Endothelial cell of umbilical vein (primary cell): ENCODE data around the gene CCDC179. TPM values are rescaled to one million over a fixed set of nuclear protein-coding genes. Genes with fewer than 3 reads are reported as not detected.

Source experiments
- BruUV-seq: library from RNA; stranded (reverse); fragments of 400-500 nt; replicated peaks from 2 replicates; lab custom pipeline; 2021; lab: Mats Ljungman, UMichigan
- CTCF ChIA-PET: fragments of 300-600, 350-600 bp; sonication (Branson Sonifier 250); formaldehyde crosslinking; loops from one replicate; lab custom pipeline; 2021; ENCODE audit warnings: antibody characterized with exemption, inconsistent platforms; lab: Charles Lee
- POLR2A ChIA-PET: fragments of 300-600, 350-600 bp; sonication (Branson Sonifier 250); formaldehyde crosslinking; loops from one replicate; lab custom pipeline; 2021; ENCODE audit warnings: antibody characterized with exemption, inconsistent platforms; lab: Charles Lee
- DNase-seq: peaks from one replicate; pipeline ENCODE4 v3.0.0-alpha.2; 2011; ENCODE audit warnings: low read depth, low spot score
- FAIRE-seq: peaks from 2 replicates; lab custom pipeline; 2011; peaks lifted over from hg19 to GRCh38; lab: Jason Lieb, UNC
- H2AFZ ChIP-seq: 2 replicates; pipeline ENCODE4 v1.6.0; 2012; ENCODE audit warnings: low read depth, low read length, control low read depth, inconsistent platforms
- H3K27ac ChIP-seq: 2 replicates; pipeline ENCODE4 v1.5.1; 2011; ENCODE audit warnings: low read depth, mild to moderate bottlenecking, control low read depth, low read length, moderate library complexity; ENCODE audit not compliant: insufficient read depth
- H3K27me3 ChIP-seq, 2 experiments: 2 replicates each; pipeline versions ENCODE4 v1.6.0 to v1.6.1; 2011; ENCODE audit warnings: low read length in 2 of 2, mixed read lengths in 1 of 2; ENCODE audit not compliant: control insufficient read depth in 2 of 2, insufficient read depth in 2 of 2
- H3K36me3 ChIP-seq, 2 experiments: 2 replicates in 1 of 2; 3 replicates in 1 of 2; pipeline ENCODE4 v1.5.1; 2011; ENCODE audit warnings: low read length in 2 of 2, mild to moderate bottlenecking in 1 of 2, moderate library complexity in 1 of 2; ENCODE audit not compliant: control insufficient read depth in 2 of 2, insufficient read depth in 2 of 2; ENCODE audit errors: extremely low read depth in 1 of 2
- H3K4me1 ChIP-seq: 3 replicates; pipeline ENCODE4 v1.5.1; 2011; ENCODE audit warnings: mild to moderate bottlenecking, low read length; ENCODE audit not compliant: control insufficient read depth, insufficient read depth; ENCODE audit errors: extremely low read depth
- H3K4me2 ChIP-seq: 2 replicates; pipeline ENCODE4 v1.6.1; 2011; ENCODE audit warnings: low read length, control low read depth, mixed read lengths; ENCODE audit not compliant: insufficient read depth
- H3K4me3 ChIP-seq, 3 experiments: fragments of 200-600 bp in 1 of 3; sonication (generic), shearing (Covaris generic) in 1 of 3; replicated peaks in 1 of 3; 2 replicates each; pipeline ENCODE4 v1.5.1; 2011 to 2016; ENCODE audit warnings: control low read depth in 3 of 3, low read length in 3 of 3, mild to moderate bottlenecking in 2 of 3, inconsistent platforms in 1 of 3, low read depth in 1 of 3, moderate library complexity in 1 of 3; ENCODE audit not compliant: insufficient read depth in 1 of 3
- H3K79me2 ChIP-seq: 2 replicates; pipeline ENCODE4 v1.6.0; 2012; ENCODE audit warnings: low read length, inconsistent platforms; ENCODE audit not compliant: control insufficient read depth, insufficient read depth
- H3K9ac ChIP-seq: replicated peaks from 2 replicates; pipeline ENCODE3; 2011; ENCODE audit warnings: low read length, control low read depth; ENCODE audit not compliant: insufficient read depth; ENCODE audit errors: extremely low read depth
- H3K9me1 ChIP-seq: replicated peaks from 3 replicates; pipeline ENCODE4 v1.6.0; 2011; ENCODE audit warnings: mild to moderate bottlenecking, low read length; ENCODE audit not compliant: control insufficient read depth, insufficient read depth; ENCODE audit errors: extremely low read depth
- H3K9me3 ChIP-seq: replicated peaks from 2 replicates; pipeline ENCODE4 v1.5.1; 2012; ENCODE audit warnings: low read length, inconsistent platforms; ENCODE audit not compliant: control insufficient read depth, insufficient read depth
- H4K20me1 ChIP-seq: replicated peaks from 2 replicates; pipeline ENCODE3; 2011; ENCODE audit warnings: mild to moderate bottlenecking, low read length; ENCODE audit not compliant: control insufficient read depth, insufficient read depth; ENCODE audit errors: extremely low read depth
- EZH2 ChIP-seq: IDR thresholded peaks from 2 replicates; pipeline ENCODE4 v1.6.1; 2012; ENCODE audit warnings: borderline replicate concordance, low read depth, mild to moderate bottlenecking, moderate library complexity, low read length, inconsistent platforms; ENCODE audit not compliant: severe bottlenecking
- FOS ChIP-seq: IDR thresholded peaks from 2 replicates; pipeline ENCODE4 v1.6.1; 2011; ENCODE audit warnings: mild to moderate bottlenecking, low read length, moderate library complexity, borderline replicate concordance; ENCODE audit not compliant: insufficient read depth
- GATA2 ChIP-seq: IDR thresholded peaks from 2 replicates; pipeline ENCODE4 v1.7.0; 2011; ENCODE audit warnings: low read depth, mild to moderate bottlenecking, moderate library complexity, mixed read lengths, low read length; ENCODE audit not compliant: insufficient read length, insufficient read depth
- JUN ChIP-seq: IDR thresholded peaks from 2 replicates; pipeline ENCODE4 v1.6.1; 2011; ENCODE audit warnings: borderline replicate concordance, low read depth; ENCODE audit not compliant: insufficient read length, insufficient read depth
- MAX ChIP-seq: IDR thresholded peaks from 2 replicates; pipeline ENCODE4 v1.6.1; 2011; ENCODE audit not compliant: insufficient read depth, insufficient read length
- MYC ChIP-seq: IDR thresholded peaks from one replicate; pipeline ENCODE4 v1.6.1; 2011; ENCODE audit warnings: mild to moderate bottlenecking, low read depth, low read length
- POLR2A ChIP-seq: IDR thresholded peaks from 2 replicates; pipeline ENCODE4 v1.6.1; 2012; ENCODE audit warnings: low read depth, mild to moderate bottlenecking, control low read depth, low read length
- POLR2AphosphoS5 ChIP-seq: IDR thresholded peaks from 2 replicates; pipeline ENCODE4 v1.6.1; 2012; ENCODE audit warnings: low read depth, mild to moderate bottlenecking, control low read depth, low read length, moderate library complexity; ENCODE audit not compliant: insufficient read depth
- dilution Hi-C: fragments of 300-500 bp; cut with MboI; formaldehyde crosslinking; loops from one replicate; pipeline ENCODE4 v1.15.0; 2019; ENCODE audit warnings: low sequenced_read_pairs; ENCODE audit not compliant: extremely low pct_ligation_motif_present
- intact Hi-C: fragments of 100-400 bp; cut with micrococcal nuclease; formaldehyde crosslinking; loops from one replicate; pipeline ENCODE4 v1.10.0; 2022
- polyA plus RNA-seq, 4 experiments: library from polyadenylated mRNA; depleted of rRNA in 3 of 4; stranded (reverse) in 3 of 4; unstranded in 1 of 4; fragments of >200 nt; gene quantifications; 2 replicates each; pipeline versions ENCODE4 v1.2.1 to v1.2.3, GENCODE V29; 2011 to 2012; ENCODE audit warnings: missing spikeins in 1 of 4
- total RNA-seq: library from RNA; stranded (reverse); gene quantifications from 2 replicates; pipeline ENCODE4 v1.2.3, GENCODE V29; 2021
- TF ChIP-seq, protein P1 (sequence below), 2 donors: IDR thresholded peaks; 1 replicate in 1 of 2; 2 replicates in 1 of 2; pipeline ENCODE4 v1.5.1; 2011; ENCODE audit warnings: low read length in 2 of 2, mild to moderate bottlenecking in 2 of 2, moderate library complexity in 2 of 2, control low read depth in 1 of 2, inconsistent platforms in 1 of 2, low read depth in 1 of 2; ENCODE audit not compliant: insufficient read depth in 1 of 2; ENCODE audit errors: extremely low read depth in 1 of 2

The CCDC179 gene
- total and polyA plus RNA-seq, 2 donors (not counting 3 experiments of a cell fraction or from before 2014, with no cell fraction given): not detected

GRCh38 chr11:22800482-22800881, 59.8 kb downstream of the CCDC179 start:
- BruUV-seq: no TSS peak
- Histone ChIP-seq H3K4me1 (peaks cover 5% of the 10 kb centered on the region), H3K36me3 (no peaks in the 10 kb centered on the region), H3K79me2 (no peaks in the 10 kb centered on the region), H3K9ac (no peak overlapping the region), H2AFZ (no peak overlapping the region), H3K9me3 (no peaks in the 10 kb centered on the region), H3K4me2 (no peak overlapping the region), H3K27ac (no peak overlapping the region), H3K27me3 (no peaks in the 10 kb centered on the region), H3K9me1 (no peaks in the 10 kb centered on the region), H4K20me1 (no peaks in the 10 kb centered on the region), H3K4me3 (no peak overlapping the region)
- intact Hi-C loops: no loop called here
- DNase-seq: no peak
- TF ChIP-seq GATA2: no peak
- TF ChIP-seq MYC: no peak
- TF ChIP-seq FOS: no peak
- TF ChIP-seq EZH2: no peak
- no peak for TF ChIP-seq POLR2AphosphoS5
- TF ChIP-seq, protein P1, sequence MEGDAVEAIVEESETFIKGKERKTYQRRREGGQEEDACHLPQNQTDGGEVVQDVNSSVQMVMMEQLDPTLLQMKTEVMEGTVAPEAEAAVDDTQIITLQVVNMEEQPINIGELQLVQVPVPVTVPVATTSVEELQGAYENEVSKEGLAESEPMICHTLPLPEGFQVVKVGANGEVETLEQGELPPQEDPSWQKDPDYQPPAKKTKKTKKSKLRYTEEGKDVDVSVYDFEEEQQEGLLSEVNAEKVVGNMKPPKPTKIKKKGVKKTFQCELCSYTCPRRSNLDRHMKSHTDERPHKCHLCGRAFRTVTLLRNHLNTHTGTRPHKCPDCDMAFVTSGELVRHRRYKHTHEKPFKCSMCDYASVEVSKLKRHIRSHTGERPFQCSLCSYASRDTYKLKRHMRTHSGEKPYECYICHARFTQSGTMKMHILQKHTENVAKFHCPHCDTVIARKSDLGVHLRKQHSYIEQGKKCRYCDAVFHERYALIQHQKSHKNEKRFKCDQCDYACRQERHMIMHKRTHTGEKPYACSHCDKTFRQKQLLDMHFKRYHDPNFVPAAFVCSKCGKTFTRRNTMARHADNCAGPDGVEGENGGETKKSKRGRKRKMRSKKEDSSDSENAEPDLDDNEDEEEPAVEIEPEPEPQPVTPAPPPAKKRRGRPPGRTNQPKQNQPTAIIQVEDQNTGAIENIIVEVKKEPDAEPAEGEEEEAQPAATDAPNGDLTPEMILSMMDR (IDR thresholded peaks at IDR 0.05; ENCODE audit: extremely low read depth in 1 of 2, insufficient read depth in 1 of 2, low read depth in 1 of 2, low read length in 2 of 2): no peak
- TF ChIP-seq JUN: no peak
- no peak for TF ChIP-seq POLR2A
- no peak for TF ChIP-seq MAX
- POLR2A ChIA-PET: no interaction called here
- dilution Hi-C loops: no loop called here
- no peak for FAIRE-seq
- CTCF ChIA-PET: interaction anchor here (1.5 to 5.4 kb wide), 3 partner anchors 9 to 29 kb away, joined by 4 to 39 read pairs (median 5); partner anchors contain the start of gene SVIP
